HEK293 (cell line): ENCODE measurements around the gene WWOX.

Source experiments
- BCL11A ChIP-seq: fragments of 450-650 bp; formaldehyde crosslinking; IDR thresholded peaks from 2 replicates; pipeline ENCODE4 v1.5.1; 2016; ENCODE audit warnings: low read depth, missing biosample characterization, missing genetic modification characterization
- CTCF ChIP-seq: fragments of 450-650 bp; formaldehyde crosslinking; IDR thresholded peaks from 2 replicates; pipeline ENCODE4 v1.5.1; 2016; ENCODE audit warnings: missing biosample characterization, missing genetic modification characterization
- PRDM10 ChIP-seq: fragments of 450-650 bp; formaldehyde crosslinking; IDR thresholded peaks from 2 replicates; pipeline ENCODE4 v1.5.1; 2016; ENCODE audit warnings: missing biosample characterization, missing genetic modification characterization
- REPIN1 ChIP-seq: fragments of 450-650 bp; formaldehyde crosslinking; IDR thresholded peaks from 2 replicates; pipeline ENCODE4 v1.5.1; 2017; ENCODE audit warnings: missing biosample characterization, missing genetic modification characterization, low read depth
- TCF7L2 ChIP-seq: IDR thresholded peaks from 2 replicates; pipeline ENCODE4 v1.6.1; 2011; ENCODE audit warnings: low read depth, mild to moderate bottlenecking, inconsistent platforms, low read length, moderate library complexity, borderline replicate concordance
- ZNF555 ChIP-seq: fragments of 450-650 bp; formaldehyde crosslinking; conservative IDR thresholded peaks from 2 replicates; pipeline ENCODE4 v1.5.1; 2017; ENCODE audit warnings: missing biosample characterization, mild to moderate bottlenecking, missing genetic modification characterization, inconsistent platforms
- ZNF654 ChIP-seq: fragments of 450-650 bp; formaldehyde crosslinking; IDR thresholded peaks from 2 replicates; pipeline ENCODE4 v1.5.1; 2016; ENCODE audit warnings: low read depth, missing biosample characterization, missing genetic modification characterization

GRCh38 chr16:79050063-79050462 is 950.6 kb downstream of the WWOX start:
- no peak for TF ChIP-seq BCL11A (tag by site-specific recombination)
- no peak for TF ChIP-seq CTCF
- no peak for TF ChIP-seq TCF7L2
- no peak for TF ChIP-seq REPIN1
- no peak for TF ChIP-seq PRDM10 (tag by site-specific recombination)
- no peak for TF ChIP-seq ZNF555 (tag by site-specific recombination)
- TF ChIP-seq ZNF654 (tag by site-specific recombination): no peak
